ENCODE results near the gene MSL3B.

- TF ChIP-seq CTCF (IDR thresholded peaks at IDR 0.05), result no peak
- no peak for TF ChIP-seq EZH2phosphoT487 (IDR thresholded peaks at IDR 0.05)
- no peak for TF ChIP-seq EZH2 (IDR thresholded peaks at IDR 0.05)
These were observed 30.4 kb downstream of the MSL3B start for GRCh38 chr2:233837694-233838229.

Data from neural progenitor cell (in vitro differentiated cells).